Common myeloid progenitor, CD34-positive (primary cell): ENCODE measurements around the gene RCOR3.
"Not testable (repeated sequence)": the region's sequence is repeated elsewhere in the genome, so short reads cannot be mapped to it uniquely, and the experiment has no call there.

Experiments used
- CTCF ChIA-PET: fragments of 350-600 bp; sonication (Branson Sonifier 250); formaldehyde crosslinking; loops from one replicate; lab custom pipeline; 2021; ENCODE audit warnings: antibody characterized with exemption; lab: Charles Lee
- POLR2A ChIA-PET: fragments of 350-600 bp; sonication (Branson Sonifier 250); formaldehyde crosslinking; loops from one replicate; lab custom pipeline; 2021; ENCODE audit warnings: antibody characterized with exemption; lab: Charles Lee
- DNase-seq, 3 donors: peaks; one replicate each; pipeline versions ENCODE4 v3.0.0 to v3.0.0-alpha.2; 2013
- H3K27ac ChIP-seq, 2 experiments: 1 replicate in 1 of 2; 2 replicates in 1 of 2; pipeline ENCODE4 v1.7.0; 2013; ENCODE audit warnings: inconsistent platforms in 2 of 2, low read length in 2 of 2, mild to moderate bottlenecking in 2 of 2, low read depth in 1 of 2, moderate library complexity in 1 of 2; ENCODE audit not compliant: severe bottlenecking in 2 of 2, insufficient read depth in 1 of 2, poor library complexity in 1 of 2
- H3K27me3 ChIP-seq, 5 experiments: replicated peaks in 2 of 5; 1 replicate in 3 of 5; 2 replicates in 2 of 5; pipeline versions ENCODE4 v1.6.1 to v1.7.0; 2013; ENCODE audit warnings: low read length in 4 of 5, mild to moderate bottlenecking in 2 of 5, moderate library complexity in 2 of 5, inconsistent platforms in 1 of 5; ENCODE audit not compliant: insufficient read depth in 5 of 5, control insufficient read depth in 4 of 5
- H3K36me3 ChIP-seq, 4 experiments: 1 replicate in 2 of 4; 2 replicates in 2 of 4; pipeline versions ENCODE4 v1.6.1 to v1.7.0; 2013; ENCODE audit warnings: low read length in 3 of 4, control low read depth in 1 of 4, mild to moderate bottlenecking in 1 of 4; ENCODE audit not compliant: control insufficient read depth in 4 of 4, insufficient read depth in 4 of 4
- H3K4me1 ChIP-seq, 4 experiments: 1 replicate in 3 of 4; 2 replicates in 1 of 4; pipeline versions ENCODE4 v1.6.1 to v1.7.1; 2013; ENCODE audit warnings: low read length in 3 of 4, mild to moderate bottlenecking in 3 of 4, control low read depth in 1 of 4, inconsistent platforms in 1 of 4, moderate library complexity in 1 of 4; ENCODE audit not compliant: control insufficient read depth in 4 of 4, insufficient read depth in 4 of 4; ENCODE audit errors: control extremely low read depth in 1 of 4
- H3K4me3 ChIP-seq, 7 experiments: 1 replicate in 4 of 7; 2 replicates in 3 of 7; pipeline versions ENCODE4 v1.5.1 to v1.7.0; 2013; ENCODE audit warnings: mild to moderate bottlenecking in 7 of 7, low read length in 6 of 7, moderate library complexity in 6 of 7, inconsistent platforms in 2 of 7, low read depth in 2 of 7, control low read depth in 1 of 7; ENCODE audit not compliant: insufficient read depth in 4 of 7, control insufficient read depth in 1 of 7; ENCODE audit errors: extremely low read depth in 1 of 7
- H3K9me3 ChIP-seq, 5 experiments: 1 replicate in 4 of 5; 2 replicates in 1 of 5; pipeline versions ENCODE4 v1.6.1 to v1.7.1; 2013; ENCODE audit warnings: low read length in 4 of 5, mild to moderate bottlenecking in 2 of 5, inconsistent platforms in 1 of 5, low read depth in 1 of 5, moderate library complexity in 1 of 5; ENCODE audit not compliant: control insufficient read depth in 4 of 5, insufficient read depth in 2 of 5; ENCODE audit errors: control extremely low read depth in 1 of 5
- WGBS: methylation state at CpG from one replicate; pipeline ENCODE4 v1.1.5; 2013; ENCODE audit not compliant: insufficient coverage; 5-methylcytosine and 5-hydroxymethylcytosine counted together

RCOR3 gene

DNA sequence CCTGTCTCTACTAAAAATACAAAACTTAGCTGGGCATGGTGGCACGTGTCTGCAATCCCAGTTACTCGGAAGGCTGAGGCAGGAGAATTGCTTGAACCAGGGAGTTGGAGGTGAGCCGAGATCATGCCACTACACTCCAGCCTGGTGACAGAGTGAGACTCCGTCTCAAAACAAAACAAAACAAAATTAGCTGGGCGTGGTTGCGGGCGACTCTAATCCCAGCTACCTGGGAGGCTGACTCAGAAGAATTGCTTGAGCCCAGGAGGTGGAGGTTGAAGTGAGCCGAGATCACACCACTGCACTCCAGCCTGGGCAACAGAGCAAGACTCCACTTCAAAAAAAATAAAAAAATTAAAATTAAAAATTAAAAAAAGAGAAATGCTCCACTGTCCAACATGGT lies 18.6 kb upstream of the RCOR3 start:
- H3K36me3 ChIP-seq, H3K27me3 ChIP-seq, H3K27ac ChIP-seq, H3K4me3 ChIP-seq, H3K9me3 ChIP-seq, POLR2A ChIA-PET, H3K4me1 ChIP-seq, DNase-seq: not testable (repeated sequence)
- WGBS, result 94% methylated on average over 3 of the region's 8 CpGs
- CTCF ChIA-PET, result interaction anchor here (1.0 kb wide), 1 partner anchor 10 kb away, joined by 4 read pairs; no protein-coding TSS in a partner anchor

DNA sequence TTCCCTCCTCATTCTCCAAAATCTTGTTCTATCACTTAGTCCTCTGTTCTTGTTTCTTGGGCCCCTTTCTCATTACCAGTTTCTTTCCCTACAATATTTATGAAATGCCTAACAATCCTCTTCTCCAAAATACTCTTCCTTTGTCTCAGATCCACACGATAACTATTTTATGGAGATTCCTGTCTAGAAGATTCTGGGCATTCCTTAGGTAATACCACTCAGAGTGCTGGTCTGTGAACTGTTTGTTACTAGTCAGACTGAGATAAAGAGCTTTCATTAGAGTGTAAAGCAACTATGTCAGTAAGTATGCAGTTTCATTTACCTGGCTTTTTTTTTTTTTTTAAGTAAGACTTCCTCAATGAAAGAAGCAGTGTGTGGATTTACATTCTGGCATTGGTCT lies 18.1 kb upstream of the RCOR3 start:
- ChIA-PET CTCF (interaction anchor here (1.0 kb wide), 1 partner anchor 9 kb away, joined by 4 read pairs; no protein-coding TSS in a partner anchor), POLR2A (no interaction called here)
- no peak overlapping the region for H3K4me3 ChIP-seq

DNA sequence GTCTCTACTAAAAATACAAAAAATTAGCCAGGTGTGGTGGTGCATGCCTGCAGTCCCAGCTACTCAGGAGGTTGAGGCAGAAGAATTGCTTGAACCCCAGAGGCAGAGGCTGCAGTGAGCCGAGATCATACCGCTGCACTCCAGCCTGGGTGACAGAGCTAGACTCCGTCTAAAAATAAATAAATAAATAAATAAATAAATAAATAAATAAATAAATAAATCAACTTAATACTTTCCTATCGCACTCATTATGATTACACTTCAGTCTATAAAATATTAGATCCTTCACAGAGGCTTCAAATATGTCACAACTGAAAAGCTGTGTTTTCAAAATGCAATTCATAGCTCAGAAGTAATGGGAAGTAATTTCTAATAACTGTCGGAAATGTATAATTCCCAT lies 15.5 kb upstream of the RCOR3 start:
- no CpG with 5 or more reads among the region's 5 CpGs for WGBS
- H3K27ac ChIP-seq, H3K4me3 ChIP-seq, H3K36me3 ChIP-seq, H3K4me1 ChIP-seq, H3K27me3 ChIP-seq, H3K9me3 ChIP-seq, DNase-seq, POLR2A ChIA-PET: not testable (repeated sequence)
- CTCF ChIA-PET, result interaction anchor here (1.6 kb wide), 1 partner anchor 12 kb away, joined by 4 read pairs; no protein-coding TSS in a partner anchor

More for the DNA sequence above, 18.1 kb upstream of the RCOR3 start:
- DNase-seq, result no peak
- Histone ChIP-seq H3K9me3 (peaks cover 0 to 2% (median 0%) of the 10 kb centered on the region in 5 experiments), H3K27me3 (no peaks in the 10 kb centered on the region), H3K36me3 (no peaks in the 10 kb centered on the region), H3K27ac (no peak overlapping the region), H3K4me1 (no peaks in the 10 kb centered on the region)
- WGBS, result no CpG with 5 or more reads among the region's 1 CpG

DNA sequence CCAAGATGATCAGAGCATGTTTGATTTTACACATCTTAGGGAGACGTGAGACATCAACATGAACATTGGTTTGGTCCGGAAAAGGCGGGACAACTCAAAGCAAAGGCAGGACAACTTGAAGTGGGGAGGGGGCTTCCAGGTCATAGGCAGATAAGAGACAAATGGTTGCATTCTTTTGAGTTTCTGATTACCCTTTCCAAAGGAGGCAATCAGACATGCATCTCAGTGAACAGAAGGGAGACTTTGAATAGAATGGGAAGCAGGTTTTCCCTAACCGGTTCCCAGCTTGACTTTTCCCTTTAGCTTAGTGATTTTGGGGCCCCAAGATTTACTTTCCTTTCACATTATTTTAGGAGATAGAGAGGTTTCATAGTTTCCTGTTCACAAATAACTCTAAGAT lies 12.6 kb upstream of the RCOR3 start:
- H3K36me3 ChIP-seq, CTCF ChIA-PET, H3K4me1 ChIP-seq, H3K4me3 ChIP-seq, H3K27ac ChIP-seq, DNase-seq, H3K27me3 ChIP-seq, POLR2A ChIA-PET, H3K9me3 ChIP-seq: not testable (repeated sequence)
- WGBS, result 97% methylated on average over 3 of the region's 4 CpGs

DNA sequence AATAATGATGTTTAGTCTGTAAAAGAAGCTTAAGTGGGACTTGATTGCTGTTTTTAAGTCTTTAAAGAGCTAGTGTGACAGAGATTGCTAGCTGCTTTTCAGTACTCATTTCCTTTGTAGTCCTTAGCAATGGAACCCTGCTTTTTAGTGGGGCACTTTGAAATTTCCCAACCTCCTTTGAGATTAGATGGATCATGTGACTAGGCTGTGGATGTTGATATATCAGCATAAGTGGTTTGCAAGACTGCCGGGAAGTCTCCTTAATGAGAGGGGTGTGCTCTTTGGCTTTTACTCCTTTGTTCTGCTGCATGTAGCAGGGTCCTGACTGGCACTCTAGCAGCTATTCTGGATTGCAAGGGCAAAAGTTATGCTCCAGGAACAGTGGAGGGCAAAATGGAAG lies 11.2 kb upstream of the RCOR3 start:
- ChIA-PET POLR2A (no interaction called here), CTCF (no interaction called here)
- WGBS, result 0% methylated on average over 1 of the region's 1 CpG
- no peaks in the 10 kb centered on the region for H3K36me3 ChIP-seq
- H3K9me3 ChIP-seq, result no peaks in the 10 kb centered on the region
- no peak overlapping the region for H3K4me3 ChIP-seq
- DNase-seq, result no peak
- H3K27ac ChIP-seq, result no peak overlapping the region
- peaks cover 0 to 7% (median 3%) of the 10 kb centered on the region in 4 experiments for H3K4me1 ChIP-seq
- no peaks in the 10 kb centered on the region for H3K27me3 ChIP-seq

DNA sequence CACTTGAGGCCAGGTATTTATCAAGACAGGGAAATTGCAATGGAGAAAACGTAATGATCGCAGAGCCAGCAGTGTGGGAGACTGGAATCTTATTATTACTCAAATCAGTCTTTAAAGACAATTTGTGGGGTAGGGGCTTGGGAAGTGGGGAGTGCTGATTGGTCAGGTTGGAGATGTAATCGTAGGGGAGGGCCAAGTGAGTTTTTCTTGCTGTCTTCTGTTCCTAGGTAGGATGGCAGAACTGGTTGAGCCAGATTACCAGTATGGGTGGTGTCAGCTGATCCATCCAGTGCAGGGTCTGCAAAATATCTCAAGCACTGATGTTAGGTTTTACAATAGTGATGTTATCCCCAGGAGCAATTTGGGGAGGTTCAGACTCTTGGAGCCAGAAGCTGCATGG lies 9.6 kb upstream of the RCOR3 start:
- WGBS, result 100% methylated on average over 1 of the region's 3 CpGs
- H3K4me3 ChIP-seq, DNase-seq, H3K9me3 ChIP-seq, POLR2A ChIA-PET, H3K27ac ChIP-seq, H3K27me3 ChIP-seq, H3K36me3 ChIP-seq, H3K4me1 ChIP-seq: not testable (repeated sequence)
- CTCF ChIA-PET, result interaction anchor here (1.0 kb wide), 1 partner anchor 9 kb away, joined by 4 read pairs; no protein-coding TSS in a partner anchor

DNA sequence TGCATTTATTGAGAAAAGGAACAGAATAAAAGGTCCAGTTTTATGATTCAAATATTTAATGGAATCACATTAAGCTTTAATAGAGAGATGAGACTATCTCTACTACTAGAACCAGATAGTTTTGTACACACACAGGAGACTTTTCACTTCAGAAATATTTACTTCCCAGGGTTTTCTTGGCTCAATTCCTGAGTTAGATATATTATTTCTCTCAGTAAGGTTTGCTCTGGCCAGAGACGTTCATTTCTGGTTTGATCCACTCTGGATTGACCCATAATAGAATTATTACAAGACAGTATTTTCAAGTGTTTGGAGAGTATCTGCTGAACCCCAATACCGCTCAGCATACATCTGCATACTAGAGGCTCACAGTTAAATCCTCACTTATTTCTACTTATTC lies 1.3 kb upstream of the RCOR3 start:
- CTCF ChIA-PET, result interaction anchor here (0.9 to 2.3 kb wide), 3 partner anchors 16 to 123 kb away, joined by 4 to 14 read pairs (median 7); partner anchors contain the start of gene KCNH1
- Histone ChIP-seq H3K27me3 (no peaks in the 10 kb centered on the region), H3K9me3 (no peaks in the 10 kb centered on the region), H3K36me3 (no peaks in the 10 kb centered on the region), H3K27ac (peak overlapping the region; percentile 82 to 96), H3K4me1 (peaks cover 8 to 28% (median 25%) of the 10 kb centered on the region in 4 experiments), H3K4me3 (peak overlapping the region; percentile 60 to 94 (median 85))
- WGBS, result no CpG with 5 or more reads among the region's 2 CpGs
- POLR2A ChIA-PET, result no interaction called here
- DNase-seq, result no peak
